Neural cell (in vitro differentiated cells): ENCODE data around the gene EIF2B2. TPM values are rescaled to one million over a fixed set of nuclear protein-coding genes. Genes with fewer than 3 reads are reported as not detected.

Source experiments
- H2AFZ ChIP-seq: fragments of 200-600, 300-800 bp; sonication (generic), shearing (Covaris generic); 2 replicates; pipeline ENCODE4 v1.6.0; 2014; ENCODE audit warnings: low read depth, mild to moderate bottlenecking, antibody characterized with exemption, low read length, moderate library complexity
- H3F3A ChIP-seq: fragments of 200-600 bp; shearing (Covaris generic); 2 replicates; pipeline ENCODE4 v1.6.1; 2016; ENCODE audit warnings: mild to moderate bottlenecking, moderate library complexity, mixed read lengths, antibody characterized with exemption, low read length; ENCODE audit not compliant: insufficient read depth, poor library complexity, severe bottlenecking
- H3K27ac ChIP-seq: fragments of 200-600, 300-800 bp; sonication (generic), shearing (Covaris generic); 2 replicates; pipeline ENCODE4 v1.5.1; 2014; ENCODE audit warnings: mild to moderate bottlenecking, low read length, moderate library complexity
- H3K27me3 ChIP-seq: fragments of 300-800, 200-600 bp; sonication (generic), shearing (Covaris generic); 2 replicates; pipeline ENCODE4 v1.6.0; 2014; ENCODE audit warnings: mild to moderate bottlenecking, low read depth, low read length, moderate library complexity; ENCODE audit not compliant: insufficient read depth
- H3K36me3 ChIP-seq: fragments of 300-800, 200-600 bp; sonication (generic), shearing (Covaris generic); 2 replicates; pipeline ENCODE4 v1.5.1; 2014; ENCODE audit warnings: mild to moderate bottlenecking, antibody characterized with exemption, low read length, moderate library complexity; ENCODE audit not compliant: insufficient read depth
- H3K4me2 ChIP-seq: fragments of 300-800, 200-600 bp; sonication (generic), shearing (Covaris generic); 2 replicates; pipeline ENCODE4 v1.6.0; 2014; ENCODE audit warnings: mild to moderate bottlenecking, low read length
- H3K4me3 ChIP-seq: fragments of 300-800, 200-600 bp; sonication (generic), shearing (Covaris generic); 2 replicates; pipeline ENCODE4 v1.5.1; 2014; ENCODE audit warnings: mild to moderate bottlenecking, low read length, moderate library complexity
- H3K79me2 ChIP-seq: fragments of 200-600 bp; shearing (Covaris generic); replicated peaks from 2 replicates; pipeline ENCODE4 v1.6.0; 2014; ENCODE audit warnings: mild to moderate bottlenecking, low read length, moderate library complexity; ENCODE audit not compliant: insufficient read depth
- H3K9ac ChIP-seq: fragments of 300-800, 200-600 bp; sonication (generic), shearing (Covaris generic); 2 replicates; pipeline ENCODE4 v1.6.1; 2016; ENCODE audit warnings: mild to moderate bottlenecking, low read length, mixed read lengths
- H3K9me2 ChIP-seq: fragments of 200-600 bp; shearing (Covaris generic); 2 replicates; pipeline ENCODE4 v1.6.1; 2016; ENCODE audit warnings: mild to moderate bottlenecking, low read length, mixed read lengths; ENCODE audit not compliant: insufficient read depth
- H3K9me3 ChIP-seq: fragments of 200-600, 300-800 bp; sonication (generic), shearing (Covaris generic); 2 replicates; pipeline ENCODE4 v1.6.1; 2016; ENCODE audit warnings: mild to moderate bottlenecking, mixed run types, low read length, moderate library complexity, mixed read lengths
- H4K20me1 ChIP-seq: fragments of 200-600 bp; shearing (Covaris generic); 2 replicates; pipeline ENCODE4 v1.6.1; 2016; ENCODE audit warnings: mild to moderate bottlenecking, mixed run types; ENCODE audit not compliant: insufficient read depth
- CTCF ChIP-seq: fragments of 450-650 bp; IDR thresholded peaks from 2 replicates; pipeline ENCODE4 v1.5.1; 2014; ENCODE audit warnings: antibody characterized with exemption, mild to moderate bottlenecking, moderate library complexity; ENCODE audit not compliant: poor library complexity, severe bottlenecking
- EP300 ChIP-seq: fragments of 450-650 bp; conservative IDR thresholded peaks from 2 replicates; pipeline ENCODE4 v1.6.1; 2014; ENCODE audit warnings: antibody characterized with exemption, mild to moderate bottlenecking, moderate library complexity; ENCODE audit not compliant: poor library complexity, severe bottlenecking
- EZH2 ChIP-seq: fragments of 200-600, 300-800 bp; shearing (Covaris generic), sonication (generic); IDR thresholded peaks from 2 replicates; pipeline ENCODE4 v1.6.1; 2014; ENCODE audit warnings: antibody characterized with exemption, low read length, borderline replicate concordance, mild to moderate bottlenecking; ENCODE audit not compliant: insufficient read depth, poor library complexity, severe bottlenecking
- MXI1 ChIP-seq: fragments of 450-650 bp; conservative IDR thresholded peaks from 2 replicates; pipeline ENCODE4 v1.6.1; 2014; ENCODE audit warnings: antibody characterized with exemption, mild to moderate bottlenecking; ENCODE audit not compliant: poor library complexity, severe bottlenecking
- POLR2AphosphoS5 ChIP-seq: IDR thresholded peaks from 2 replicates; pipeline ENCODE4 v1.6.1; 2012
- RAD21 ChIP-seq: fragments of 450-650 bp; conservative IDR thresholded peaks from 2 replicates; pipeline ENCODE4 v1.6.1; 2014; ENCODE audit warnings: antibody characterized with exemption, mild to moderate bottlenecking, moderate library complexity
- SMC3 ChIP-seq: fragments of 450-650 bp; conservative IDR thresholded peaks from 2 replicates; pipeline ENCODE4 v1.6.1; 2014; ENCODE audit warnings: antibody characterized with exemption, mild to moderate bottlenecking, moderate library complexity; ENCODE audit not compliant: poor library complexity
- TAF1 ChIP-seq: IDR thresholded peaks from 2 replicates; pipeline ENCODE4 v1.6.1; 2012; ENCODE audit warnings: low read depth
- polyA plus RNA-seq: library from polyadenylated mRNA; depleted of rRNA; stranded (reverse); fragments of >200 nt; gene quantifications from 2 replicates; pipeline ENCODE4 v1.2.3, GENCODE V29; 2014
- TF ChIP-seq, protein P1 (sequence below): IDR thresholded peaks from 2 replicates; pipeline ENCODE4 v1.6.1; 2012; ENCODE audit warnings: borderline replicate concordance

The EIF2B2 gene
- polyA plus RNA-seq, 1 donor from 2014 or later: 43.1 TPM

DNA sequence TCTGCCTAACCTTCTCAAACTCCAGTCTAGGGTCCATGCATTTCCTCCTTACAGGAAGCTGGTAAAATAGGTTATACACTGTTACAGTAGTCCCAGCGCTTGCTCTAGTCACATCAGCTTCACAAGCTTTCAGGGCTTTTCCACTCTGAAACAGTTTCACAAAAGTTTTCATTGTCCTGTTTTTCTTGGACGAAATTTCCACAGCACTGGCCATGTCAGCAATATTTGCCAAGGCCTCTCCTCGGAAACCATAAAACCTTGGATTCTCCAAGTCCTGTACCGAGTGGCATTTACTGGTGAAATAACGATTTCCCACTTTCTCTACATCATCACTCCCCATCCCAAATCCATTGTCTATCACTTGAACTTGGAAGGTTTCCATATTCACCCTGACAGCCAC, 46.4 kb downstream of the EIF2B2 start:
- Histone ChIP-seq H3K4me2 (no peak overlapping the region), H3K79me2 (no peaks in the 10 kb centered on the region), H3K4me3 (no peak overlapping the region), H3K27ac (no peak overlapping the region), H3F3A (no peaks in the 10 kb centered on the region), H3K27me3 (no peaks in the 10 kb centered on the region), H2AFZ (no peak overlapping the region), H3K9me2 (no peaks in the 10 kb centered on the region), H3K36me3 (no peaks in the 10 kb centered on the region), H3K9ac (no peak overlapping the region), H3K9me3 (no peaks in the 10 kb centered on the region), H4K20me1 (no peaks in the 10 kb centered on the region)
- no peak for TF ChIP-seq EZH2
- TF ChIP-seq TAF1: no peak
- TF ChIP-seq POLR2AphosphoS5: no peak
- no peak for TF ChIP-seq CTCF
- TF ChIP-seq EP300: no peak
- TF ChIP-seq MXI1: no peak
- no peak for TF ChIP-seq RAD21
- TF ChIP-seq, protein P1, sequence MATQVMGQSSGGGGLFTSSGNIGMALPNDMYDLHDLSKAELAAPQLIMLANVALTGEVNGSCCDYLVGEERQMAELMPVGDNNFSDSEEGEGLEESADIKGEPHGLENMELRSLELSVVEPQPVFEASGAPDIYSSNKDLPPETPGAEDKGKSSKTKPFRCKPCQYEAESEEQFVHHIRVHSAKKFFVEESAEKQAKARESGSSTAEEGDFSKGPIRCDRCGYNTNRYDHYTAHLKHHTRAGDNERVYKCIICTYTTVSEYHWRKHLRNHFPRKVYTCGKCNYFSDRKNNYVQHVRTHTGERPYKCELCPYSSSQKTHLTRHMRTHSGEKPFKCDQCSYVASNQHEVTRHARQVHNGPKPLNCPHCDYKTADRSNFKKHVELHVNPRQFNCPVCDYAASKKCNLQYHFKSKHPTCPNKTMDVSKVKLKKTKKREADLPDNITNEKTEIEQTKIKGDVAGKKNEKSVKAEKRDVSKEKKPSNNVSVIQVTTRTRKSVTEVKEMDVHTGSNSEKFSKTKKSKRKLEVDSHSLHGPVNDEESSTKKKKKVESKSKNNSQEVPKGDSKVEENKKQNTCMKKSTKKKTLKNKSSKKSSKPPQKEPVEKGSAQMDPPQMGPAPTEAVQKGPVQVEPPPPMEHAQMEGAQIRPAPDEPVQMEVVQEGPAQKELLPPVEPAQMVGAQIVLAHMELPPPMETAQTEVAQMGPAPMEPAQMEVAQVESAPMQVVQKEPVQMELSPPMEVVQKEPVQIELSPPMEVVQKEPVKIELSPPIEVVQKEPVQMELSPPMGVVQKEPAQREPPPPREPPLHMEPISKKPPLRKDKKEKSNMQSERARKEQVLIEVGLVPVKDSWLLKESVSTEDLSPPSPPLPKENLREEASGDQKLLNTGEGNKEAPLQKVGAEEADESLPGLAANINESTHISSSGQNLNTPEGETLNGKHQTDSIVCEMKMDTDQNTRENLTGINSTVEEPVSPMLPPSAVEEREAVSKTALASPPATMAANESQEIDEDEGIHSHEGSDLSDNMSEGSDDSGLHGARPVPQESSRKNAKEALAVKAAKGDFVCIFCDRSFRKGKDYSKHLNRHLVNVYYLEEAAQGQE: no peak
- TF ChIP-seq SMC3: no peak

DNA sequence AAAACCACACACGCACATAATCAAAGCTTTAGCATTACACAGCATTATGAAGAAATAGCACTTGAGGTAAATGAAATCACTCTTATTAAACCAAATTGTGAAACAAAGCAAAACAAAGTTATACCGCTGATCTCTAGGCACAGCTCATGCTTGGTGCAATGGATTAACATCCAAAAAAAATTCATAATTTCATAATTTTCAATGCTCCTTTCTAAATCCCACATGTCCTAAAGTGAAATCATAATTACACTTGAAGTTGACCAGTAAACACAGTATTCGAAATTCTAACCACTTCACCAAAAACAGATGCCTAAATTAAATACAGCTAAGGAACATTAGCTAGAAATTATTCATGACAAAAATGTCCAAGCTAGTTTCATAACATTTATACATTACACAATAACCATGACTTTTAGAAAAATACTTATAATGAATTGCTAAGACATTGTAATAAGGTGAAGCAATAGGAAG, 47.0 kb downstream of the EIF2B2 start:
- H3K4me3 ChIP-seq: no peak overlapping the region
- H2AFZ ChIP-seq: no peak overlapping the region
- no peaks in the 10 kb centered on the region for H3K9me3 ChIP-seq
- no peak overlapping the region for H3K9ac ChIP-seq
- no peak for TF ChIP-seq SMC3
- no peak for TF ChIP-seq RAD21
- no peaks in the 10 kb centered on the region for H3K9me2 ChIP-seq
- H3F3A ChIP-seq: no peaks in the 10 kb centered on the region
- H3K27ac ChIP-seq: no peak overlapping the region
- no peaks in the 10 kb centered on the region for H3K27me3 ChIP-seq
- H4K20me1 ChIP-seq: no peaks in the 10 kb centered on the region
- H3K79me2 ChIP-seq: no peaks in the 10 kb centered on the region
- no peaks in the 10 kb centered on the region for H3K36me3 ChIP-seq
- H3K4me2 ChIP-seq: no peak overlapping the region
